ENCODE results near the gene TBKBP1. TPM values are rescaled to one million over a fixed set of nuclear protein-coding genes. Genes with fewer than 3 reads are reported as not detected.
"Not testable (repeated sequence)": the region's sequence is repeated elsewhere in the genome, so short reads cannot be mapped to it uniquely, and the experiment has no call there.

TBKBP1 gene
- total RNA-seq, 1 donor from 2014 or later, result 13.7 TPM

- DNase-seq (ENCODE audit: low read depth), result no peak
Observed at GRCh38 chr17:47678196-47678595, 15.8 kb upstream of the TBKBP1 start.

GRCh38 chr17:47682138-47682537 lies 11.8 kb upstream of the TBKBP1 start:
- no peak for DNase-seq (ENCODE audit: low read depth)

- not testable (repeated sequence) for DNase-seq (ENCODE audit: low read depth)
Observed at GRCh38 chr17:47682727-47683126, 11.2 kb upstream of the TBKBP1 start.

- DNase-seq (ENCODE audit: low read depth), result no peak
Observed at GRCh38 chr17:47684025-47684424, 9.9 kb upstream of the TBKBP1 start.

- DNase-seq (ENCODE audit: low read depth), result peak; percentile 37
Observed at GRCh38 chr17:47684535-47685193, 9.3 kb upstream of the TBKBP1 start.

- DNase-seq (ENCODE audit: low read depth), result no peak
Observed at GRCh38 chr17:47685556-47686275, 8.2 kb upstream of the TBKBP1 start.

- DNase-seq (ENCODE audit: low read depth), result no peak
Observed at GRCh38 chr17:47686276-47686635, 7.7 kb upstream of the TBKBP1 start.

- no peak for DNase-seq (ENCODE audit: low read depth)
Observed at GRCh38 chr17:47686664-47687327, 7.2 kb upstream of the TBKBP1 start.

GRCh38 chr17:47687328-47687690 lies 6.7 kb upstream of the TBKBP1 start:
- DNase-seq (ENCODE audit: low read depth), result no peak

GRCh38 chr17:47687748-47688147 lies 6.2 kb upstream of the TBKBP1 start:
- peak; percentile 22 for DNase-seq (ENCODE audit: low read depth)

GRCh38 chr17:47690121-47690520 lies 3.8 kb upstream of the TBKBP1 start:
- DNase-seq (ENCODE audit: low read depth), result no peak

- DNase-seq (ENCODE audit: low read depth), result no peak
Observed at GRCh38 chr17:47692137-47692894, 1.6 kb upstream of the TBKBP1 start.

GRCh38 chr17:47692895-47693730 lies 848 bp upstream of the TBKBP1 start:
- peak; percentile 39 for DNase-seq (ENCODE audit: low read depth)

- peak; percentile 54 for DNase-seq (ENCODE audit: low read depth)
Observed at GRCh38 chr17:47694581-47695428, 844 bp downstream of the TBKBP1 start.

- DNase-seq (ENCODE audit: low read depth), result no peak
Observed at GRCh38 chr17:47695429-47696376, 1.7 kb downstream of the TBKBP1 start.

GRCh38 chr17:47696717-47697642 lies 3.0 kb downstream of the TBKBP1 start:
- DNase-seq (ENCODE audit: low read depth), result no peak

- DNase-seq (ENCODE audit: low read depth), result no peak
Observed at GRCh38 chr17:47697906-47698711, 4.1 kb downstream of the TBKBP1 start.
